ENCODE measurements around the gene SREBF2. TPM values are rescaled to one million over a fixed set of nuclear protein-coding genes. Genes with fewer than 3 reads are reported as not detected.

The SREBF2 gene
- total and polyA plus RNA-seq, 2 of the 13 experiments (the other 11 are each of a cell fraction or from before 2014, with no cell fraction given): 53.8 to 72.6 TPM

- H3K4me1 ChIP-seq (ENCODE audit: insufficient read depth, low read length): no peaks in the 10 kb centered on the region
- WGBS (ENCODE audit: low lambda C conversion rate): 95% methylated on average over 10 of the region's 10 CpGs
These were observed 42.8 kb downstream of the SREBF2 start for GRCh38 chr22:41875531-41876270.

More at GRCh38 chr22:41875531-41876270, 42.8 kb downstream of the SREBF2 start:
- CTCF ChIA-PET (ENCODE audit: low intra/inter-chr PET ratio, low total read pairs): no interaction called here
- no peak overlapping the region for H3K9ac ChIP-seq (ENCODE audit: insufficient read depth, low read depth, low read length)
- no peak overlapping the region for H3K27ac ChIP-seq (ENCODE audit: extremely low read length, insufficient read depth, low read length)
- POLR2A ChIA-PET: no interaction called here
- H3K27me3 ChIP-seq (ENCODE audit: control insufficient read depth in 1 of 2, insufficient read depth in 2 of 2, low read length in 2 of 2): no peaks in the 10 kb centered on the region
- intact Hi-C loops (cut with micrococcal nuclease; ENCODE audit: unreplicated experiment) (no loop called here), in situ Hi-C loops (cut with HindIII; ENCODE audit: extremely low pct_ligation_motif_present, low pct_unique_long_range_greater_than_20kb) (no loop called here)
- no peaks in the 10 kb centered on the region for H4K20me1 ChIP-seq (ENCODE audit: insufficient read depth, low read length)
- DNase-seq (ENCODE audit: low spot score) (no peak), FAIRE-seq (no peak), ATAC-seq (no peak)
- H3K4me3 ChIP-seq (replicated peaks in 1 of 3; ENCODE audit: insufficient read depth in 1 of 3, low read depth in 2 of 3, low read length in 3 of 3): no peak overlapping the region
- no peak overlapping the region for H3K4me2 ChIP-seq (ENCODE audit: low read depth, low read length)
- no TSS peak for BruUV-seq (replicated peaks)
- H3K9me3 ChIP-seq (ENCODE audit: low read length): no peaks in the 10 kb centered on the region
- H3K79me2 ChIP-seq (ENCODE audit: insufficient read depth, low read length): no peaks in the 10 kb centered on the region
- TF ChIP-seq ZNF564 (CRISPR knock-in tag; IDR thresholded peaks at IDR 0.05): no peak
- no peak for TF ChIP-seq ZNF557 (CRISPR knock-in tag; IDR thresholded peaks at IDR 0.05)
- no peak for TF ChIP-seq SMYD3 (CRISPR knock-in tag; IDR thresholded peaks at IDR 0.05)
- TF ChIP-seq ASH2L (IDR thresholded peaks at IDR 0.05; ENCODE audit: insufficient read length, low read depth, low read length): no peak
- TF ChIP-seq SIN3A (IDR thresholded peaks at IDR 0.05; ENCODE audit: borderline replicate concordance, low read depth, low read length): no peak
- TF ChIP-seq RBFOX2 (IDR thresholded peaks at IDR 0.05; ENCODE audit: low read depth, low read length): no peak
- TF ChIP-seq ZNF720 (CRISPR knock-in tag; IDR thresholded peaks at IDR 0.05): no peak
- TF ChIP-seq CBFB (CRISPR knock-in tag; IDR thresholded peaks at IDR 0.05): no peak
- no peak for TF ChIP-seq E2F2 (CRISPR knock-in tag; IDR thresholded peaks at IDR 0.05; ENCODE audit: borderline replicate concordance)
- TF ChIP-seq SMARCE1 (IDR thresholded peaks at IDR 0.05; ENCODE audit: borderline replicate concordance): no peak
- no peak for TF ChIP-seq GPBP1L1 (CRISPR knock-in tag; IDR thresholded peaks at IDR 0.05)
- no peak for TF ChIP-seq CREM (IDR thresholded peaks at IDR 0.05)
- TF ChIP-seq CREM (CRISPR knock-in tag; IDR thresholded peaks at IDR 0.05): no peak
- no peak for TF ChIP-seq MED8 (CRISPR knock-in tag; IDR thresholded peaks at IDR 0.05; ENCODE audit: insufficient replicate concordance)
- TF ChIP-seq TEF (CRISPR knock-in tag; IDR thresholded peaks at IDR 0.05): no peak
- no peak for TF ChIP-seq ZNF644 (CRISPR knock-in tag; IDR thresholded peaks at IDR 0.05; ENCODE audit: low read depth)
- no peak for TF ChIP-seq KMT2B (CRISPR knock-in tag; IDR thresholded peaks at IDR 0.05)
- TF ChIP-seq ZNF275 (CRISPR knock-in tag; IDR thresholded peaks at IDR 0.05; ENCODE audit: borderline replicate concordance): no peak
- no peak for TF ChIP-seq HES4 (CRISPR knock-in tag; IDR thresholded peaks at IDR 0.05; ENCODE audit: borderline replicate concordance)
- no peak for TF ChIP-seq ZNF550 (CRISPR knock-in tag; IDR thresholded peaks at IDR 0.05; ENCODE audit: borderline replicate concordance)
- TF ChIP-seq NR1H2 (CRISPR knock-in tag; IDR thresholded peaks at IDR 0.05; ENCODE audit: borderline replicate concordance, low read depth): no peak
- H3K36me3 ChIP-seq (replicated peaks in 1 of 2; ENCODE audit: control insufficient read depth in 1 of 2, insufficient read depth in 2 of 2, low read length in 2 of 2): peaks cover 34 to 86% of the 10 kb centered on the region in 2 experiments
- no peak overlapping the region for H2AFZ ChIP-seq (ENCODE audit: low read length)

All from HepG2 (cell line).